Karpas-422 (cell line): ENCODE measurements around the gene EBP. TPM values are rescaled to one million over a fixed set of nuclear protein-coding genes. Genes with fewer than 3 reads are reported as not detected.
"Not testable (repeated sequence)": the region's sequence is repeated elsewhere in the genome, so short reads cannot be mapped to it uniquely, and the experiment has no call there.

Experiments
- DNase-seq: peaks from one replicate; pipeline ENCODE4 v3.0.0-alpha.2; 2015
- H2AFZ ChIP-seq: fragments of 200-600 bp; sonication (generic); 2 replicates; pipeline ENCODE4 v1.6.1; 2014; ENCODE audit warnings: antibody characterized with exemption, low read length, mixed read lengths
- H3K27ac ChIP-seq: fragments of 200-600 bp; sonication (generic); 2 replicates; pipeline ENCODE4 v1.5.1; 2014; ENCODE audit warnings: mild to moderate bottlenecking, low read length, moderate library complexity
- H3K27me3 ChIP-seq: fragments of 200-600 bp; sonication (generic); 2 replicates; pipeline ENCODE4 v1.6.1; 2014; ENCODE audit warnings: low read length, mixed read lengths
- H3K36me3 ChIP-seq: fragments of 200-600 bp; sonication (generic); 2 replicates; pipeline ENCODE4 v1.6.1; 2014; ENCODE audit warnings: low read length, mixed read lengths; ENCODE audit not compliant: insufficient read depth
- H3K4me1 ChIP-seq: fragments of 200-600 bp; sonication (generic); 2 replicates; pipeline ENCODE4 v1.6.1; 2014; ENCODE audit warnings: mild to moderate bottlenecking, low read length, mixed read lengths
- H3K4me2 ChIP-seq: fragments of 200-600 bp; sonication (generic); 2 replicates; pipeline ENCODE4 v1.6.1; 2014; ENCODE audit warnings: low read length, low read depth, mild to moderate bottlenecking; ENCODE audit not compliant: poor library complexity, severe bottlenecking
- H3K4me3 ChIP-seq: fragments of 200-600 bp; sonication (generic); 2 replicates; pipeline ENCODE4 v1.5.1; 2014; ENCODE audit warnings: mild to moderate bottlenecking, antibody characterized with exemption, low read length, mixed read lengths
- H3K79me2 ChIP-seq: fragments of 200-600 bp; sonication (generic); 2 replicates; pipeline ENCODE4 v1.6.1; 2014; ENCODE audit warnings: mild to moderate bottlenecking, low read length, mixed read lengths
- H3K9ac ChIP-seq: fragments of 200-600 bp; sonication (generic); 2 replicates; pipeline ENCODE4 v1.6.0; 2014; ENCODE audit warnings: low read length
- H3K9me2 ChIP-seq: fragments of 200-600 bp; sonication (generic), shearing (Covaris generic); replicated peaks from 2 replicates; pipeline ENCODE4 v1.6.0; 2014; ENCODE audit warnings: mild to moderate bottlenecking, low read length, moderate library complexity; ENCODE audit not compliant: insufficient read depth
- H3K9me3 ChIP-seq: fragments of 300-700, 200-600 bp; sonication (generic); 2 replicates; pipeline ENCODE4 v1.6.1; 2014; ENCODE audit warnings: low read length, mixed read lengths
- H4K20me1 ChIP-seq: fragments of 200-600 bp; sonication (generic); 2 replicates; pipeline ENCODE4 v1.6.1; 2014; ENCODE audit warnings: mild to moderate bottlenecking, antibody characterized with exemption, low read length, low read depth; ENCODE audit not compliant: insufficient read depth
- total RNA-seq: library from RNA; depleted of rRNA; stranded (reverse); fragments of >200 nt; shearing (Covaris generic); gene quantifications from 2 replicates; pipeline ENCODE4 v1.2.3, GENCODE V29; 2014; ENCODE audit warnings: low replicate concordance

The EBP gene
- total RNA-seq, 1 experiment from 2014 or later, result 50.2 TPM

DNA sequence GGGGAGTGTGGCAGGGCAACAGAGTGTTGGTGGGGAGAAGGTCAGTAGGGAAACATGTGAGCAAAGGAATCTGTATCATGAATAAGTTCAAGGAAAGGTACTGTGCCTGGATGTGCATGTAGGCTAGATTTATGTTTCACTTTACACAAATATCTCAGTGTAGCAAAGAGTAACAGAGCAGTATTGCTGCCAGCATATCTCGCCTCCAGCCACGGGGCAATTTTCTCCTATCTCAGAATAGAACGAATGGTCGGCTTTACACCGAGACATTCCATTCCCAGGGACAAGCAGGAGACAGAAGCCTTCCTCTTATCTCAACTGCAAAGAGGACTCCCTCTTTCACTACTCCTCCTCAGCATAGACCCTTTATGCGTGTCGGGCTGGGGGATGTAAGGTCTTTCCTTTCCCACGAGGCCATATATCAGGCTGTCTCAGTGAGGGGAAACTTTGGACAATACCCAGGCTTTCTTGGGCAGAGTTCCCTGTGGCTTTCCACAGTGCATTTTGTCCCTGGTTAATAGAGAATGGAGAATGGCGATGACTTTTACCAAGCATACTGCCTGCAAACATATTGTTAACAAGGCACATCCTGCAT is 34.2 kb downstream of the EBP start:
- H3K79me2 ChIP-seq, H3K9me2 ChIP-seq, H3K9me3 ChIP-seq, H3K9ac ChIP-seq, H3K4me2 ChIP-seq, H3K27ac ChIP-seq, H3K36me3 ChIP-seq, H2AFZ ChIP-seq, H4K20me1 ChIP-seq, H3K4me1 ChIP-seq, H3K27me3 ChIP-seq, DNase-seq, H3K4me3 ChIP-seq: not testable (repeated sequence)

- H3K9me3 ChIP-seq, result no peaks in the 10 kb centered on the region
- H3K4me3 ChIP-seq, result no peak overlapping the region
- H3K36me3 ChIP-seq, result no peaks in the 10 kb centered on the region
- no peak overlapping the region for H2AFZ ChIP-seq
- no peaks in the 10 kb centered on the region for H3K27me3 ChIP-seq
- no peak overlapping the region for H3K9ac ChIP-seq
- H4K20me1 ChIP-seq, result no peaks in the 10 kb centered on the region
- H3K4me2 ChIP-seq, result no peak overlapping the region
- H3K4me1 ChIP-seq, result no peaks in the 10 kb centered on the region
- DNase-seq, result no peak
- no peaks in the 10 kb centered on the region for H3K79me2 ChIP-seq
- no peaks in the 10 kb centered on the region for H3K9me2 ChIP-seq
- no peak overlapping the region for H3K27ac ChIP-seq
Observed at GRCh38 chrX:48558271-48558670, 36.7 kb downstream of the EBP start.

DNA sequence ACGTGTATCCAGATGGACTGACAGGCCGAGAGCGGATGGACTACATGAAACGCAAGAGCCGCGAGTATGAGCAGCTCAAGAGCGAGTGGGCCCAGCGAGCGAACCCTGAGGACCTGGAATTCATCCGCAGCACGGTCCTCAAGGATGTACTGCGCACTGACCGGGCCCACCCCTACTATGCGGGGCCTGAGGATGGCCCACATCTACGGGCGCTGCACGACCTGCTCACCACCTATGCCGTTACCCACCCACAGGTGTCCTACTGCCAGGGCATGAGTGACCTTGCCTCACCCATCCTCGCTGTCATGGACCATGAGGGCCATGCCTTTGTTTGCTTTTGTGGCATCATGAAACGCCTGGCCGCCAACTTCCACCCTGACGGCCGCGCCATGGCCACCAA is 38.0 kb downstream of the EBP start:
- Histone ChIP-seq H3K27me3 (no peaks in the 10 kb centered on the region), H3K79me2 (no peaks in the 10 kb centered on the region), H3K4me1 (no peaks in the 10 kb centered on the region), H3K4me2 (no peak overlapping the region), H3K9me3 (no peaks in the 10 kb centered on the region), H3K27ac (no peak overlapping the region), H3K4me3 (no peak overlapping the region), H4K20me1 (no peaks in the 10 kb centered on the region), H3K36me3 (no peaks in the 10 kb centered on the region), H3K9ac (no peak overlapping the region), H3K9me2 (no peaks in the 10 kb centered on the region), H2AFZ (no peak overlapping the region)
- DNase-seq, result no peak

DNA sequence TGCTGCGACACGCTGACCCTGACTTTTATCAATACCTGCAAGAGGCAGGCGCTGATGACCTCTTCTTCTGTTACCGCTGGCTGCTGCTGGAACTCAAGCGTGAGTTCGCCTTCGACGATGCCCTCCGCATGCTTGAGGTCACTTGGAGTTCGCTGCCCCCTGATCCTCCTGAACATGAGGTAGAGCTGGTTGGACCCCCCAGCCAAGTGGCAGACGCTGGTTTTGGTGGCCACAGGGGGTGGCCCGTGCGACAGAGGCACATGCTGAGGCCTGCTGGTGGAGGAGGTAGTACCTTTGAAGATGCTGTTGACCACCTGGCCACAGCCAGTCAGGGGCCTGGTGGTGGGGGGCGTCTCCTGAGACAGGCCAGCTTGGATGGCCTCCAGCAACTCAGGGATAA is 38.4 kb downstream of the EBP start:
- no peaks in the 10 kb centered on the region for H3K79me2 ChIP-seq
- no peak overlapping the region for H3K4me2 ChIP-seq
- H3K9ac ChIP-seq, result no peak overlapping the region
- no peaks in the 10 kb centered on the region for H3K9me2 ChIP-seq
- no peak overlapping the region for H3K4me3 ChIP-seq
- H3K36me3 ChIP-seq, result no peaks in the 10 kb centered on the region
- no peaks in the 10 kb centered on the region for H4K20me1 ChIP-seq
- H3K27ac ChIP-seq, result no peak overlapping the region
- no peak for DNase-seq
- no peak overlapping the region for H2AFZ ChIP-seq
- no peaks in the 10 kb centered on the region for H3K9me3 ChIP-seq
- no peaks in the 10 kb centered on the region for H3K4me1 ChIP-seq
- no peaks in the 10 kb centered on the region for H3K27me3 ChIP-seq

GRCh38 chrX:48560681-48561080 is 39.1 kb downstream of the EBP start:
- Histone ChIP-seq H3K4me3 (no peak overlapping the region), H3K9me2 (no peaks in the 10 kb centered on the region), H3K27ac (no peak overlapping the region), H3K9me3 (no peaks in the 10 kb centered on the region), H3K4me2 (no peak overlapping the region), H3K79me2 (no peaks in the 10 kb centered on the region), H4K20me1 (no peaks in the 10 kb centered on the region), H3K4me1 (no peaks in the 10 kb centered on the region), H3K9ac (no peak overlapping the region), H3K36me3 (no peaks in the 10 kb centered on the region), H2AFZ (no peak overlapping the region), H3K27me3 (no peaks in the 10 kb centered on the region)
- no peak for DNase-seq

DNA sequence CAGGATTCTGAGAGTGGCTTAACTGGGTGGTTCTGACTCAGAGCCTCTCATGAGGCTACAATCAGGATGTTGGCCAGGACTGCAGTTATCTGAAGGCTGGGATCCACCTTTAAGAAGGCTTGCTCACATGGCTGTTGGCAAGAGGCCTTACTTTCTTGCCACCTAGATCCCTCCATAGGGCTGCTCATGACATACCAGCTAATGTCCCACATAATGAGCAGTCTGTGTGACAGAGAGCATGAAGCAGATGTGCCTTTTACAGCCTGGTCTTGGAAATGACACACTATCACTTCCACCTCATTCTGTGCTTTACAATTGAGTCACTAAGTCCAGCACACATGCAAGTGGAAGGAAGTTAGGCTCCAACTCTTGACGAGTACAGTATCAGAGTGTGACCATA is 48.4 kb downstream of the EBP start:
- Histone ChIP-seq H3K79me2 (peaks cover 1% of the 10 kb centered on the region), H2AFZ (no peak overlapping the region; the same call in 1 of the 2 replicates), H3K9ac (no peak overlapping the region), H3K27me3 (no peaks in the 10 kb centered on the region), H3K9me2 (no peaks in the 10 kb centered on the region), H4K20me1 (no peaks in the 10 kb centered on the region), H3K9me3 (no peaks in the 10 kb centered on the region), H3K4me1 (peaks cover 13% of the 10 kb centered on the region), H3K4me3 (no peak overlapping the region), H3K27ac (no peak overlapping the region), H3K4me2 (no peak overlapping the region), H3K36me3 (peaks cover 1% of the 10 kb centered on the region)
- no peak for DNase-seq

DNA sequence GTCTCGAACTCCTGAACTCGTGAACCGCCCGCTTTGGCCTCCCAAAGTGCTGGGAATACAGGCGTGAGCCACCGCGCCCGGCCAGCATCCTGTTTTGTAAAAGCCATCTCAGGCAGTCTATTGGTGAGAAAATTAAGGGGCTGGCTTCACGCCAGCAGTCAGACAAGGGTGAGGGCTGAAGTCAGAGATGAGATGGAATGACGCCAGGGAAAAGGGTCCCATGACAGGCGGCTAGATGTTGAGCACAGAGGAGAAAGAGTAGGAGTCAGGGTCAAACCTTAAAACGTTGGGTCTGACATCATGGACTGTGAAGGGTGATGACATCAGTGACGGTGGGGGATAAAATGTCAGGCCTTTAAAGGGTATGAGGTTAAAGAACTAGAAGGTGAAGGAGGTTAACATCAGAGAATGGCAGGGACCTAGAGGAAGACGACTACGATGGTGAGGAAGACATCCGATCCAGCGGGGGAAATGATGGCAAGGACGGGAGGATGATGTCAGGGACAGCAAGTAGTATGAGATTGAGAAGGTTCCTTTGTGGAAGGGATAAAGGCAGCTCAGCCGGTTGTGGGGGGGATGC is 52.2 kb downstream of the EBP start:
- no peak for DNase-seq
- H2AFZ ChIP-seq, result no peak overlapping the region

DNA sequence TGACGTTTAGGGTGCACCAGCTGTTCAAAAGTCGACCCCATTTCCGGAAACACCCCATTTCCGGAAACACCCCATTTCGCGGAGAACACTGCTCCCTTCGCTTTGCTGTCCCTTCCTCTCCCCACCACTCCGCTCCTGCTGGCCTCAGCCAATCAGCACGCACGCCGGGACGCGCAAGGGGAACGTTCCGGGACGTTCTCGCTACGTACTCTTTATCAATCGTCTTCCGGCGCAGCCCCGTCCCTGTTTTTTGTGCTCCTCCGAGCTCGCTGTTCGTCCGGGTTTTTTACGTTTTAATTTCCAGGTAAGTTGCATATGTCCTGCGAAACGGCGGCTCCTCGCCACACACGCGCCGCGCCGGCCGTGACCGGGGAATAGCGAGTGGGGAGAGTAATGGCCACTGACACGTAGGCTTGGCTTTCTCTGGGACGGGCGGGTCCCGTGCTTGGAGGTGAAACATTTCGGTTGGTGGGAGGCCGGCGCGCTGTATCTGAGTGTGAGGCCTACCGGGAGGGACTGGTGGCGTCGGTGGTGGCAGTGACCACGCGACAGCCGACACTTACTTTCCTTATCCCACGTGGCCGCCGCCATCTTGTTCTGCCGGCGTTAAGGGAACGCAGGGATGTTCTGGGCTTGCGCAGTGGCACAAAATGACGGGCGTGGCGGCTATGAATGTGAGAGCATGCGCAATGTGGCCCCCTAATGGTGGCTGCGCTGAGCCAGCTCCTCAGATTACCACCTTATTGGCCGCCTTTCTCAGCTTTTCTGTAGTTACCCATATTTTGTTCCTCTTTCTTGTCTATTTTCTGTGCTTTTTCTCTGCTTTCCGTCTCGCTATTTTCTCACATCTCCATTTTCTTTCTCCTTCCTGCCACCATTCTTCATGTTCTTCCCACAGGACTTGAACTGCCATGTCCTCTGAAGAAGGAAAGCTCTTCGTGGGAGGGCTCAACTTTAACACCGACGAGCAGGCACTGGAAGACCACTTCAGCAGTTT is 53.0 kb downstream of the EBP start, which contains the start of gene RBM3:
RBM3 (plus strand) TSS at position 215 of the 997 bp plus-strand sequence; CDS start at position 912, 697 bp downstream.
- Histone ChIP-seq H3K4me1 (peaks cover 27% of the 10 kb centered on the region), H3K4me3 (peak within 1 kb of the TSS; percentile 72), H3K27ac (peak within 1 kb of the TSS; percentile 85), H3K79me2 (peaks cover 10% of the 10 kb centered on the region), H4K20me1 (0 out of 2 replicates have a peak, but pooled peaks cover 5% of the 10 kb centered on the region), H3K9me2 (no peaks in the 10 kb centered on the region), H3K9ac (peak within 1 kb of the TSS; percentile 90), H3K4me2 (peak within 1 kb of the TSS; percentile 83), H3K27me3 (no peaks in the 10 kb centered on the region), H2AFZ (no peak within 1 kb of the TSS), H3K9me3 (no peaks in the 10 kb centered on the region), H3K36me3 (peaks cover 28% of the 10 kb centered on the region)
- DNase-seq, result peak; percentile 97

More for the DNA sequence above, 52.2 kb downstream of the EBP start:
- H3K9ac ChIP-seq, result peak overlapping the region; percentile 44
- no peaks in the 10 kb centered on the region for H3K9me3 ChIP-seq
- H3K27me3 ChIP-seq, result no peaks in the 10 kb centered on the region
- H3K27ac ChIP-seq, result no peak overlapping the region
- H3K4me1 ChIP-seq, result peaks cover 27% of the 10 kb centered on the region
- peaks cover 28% of the 10 kb centered on the region for H3K36me3 ChIP-seq
- H3K4me2 ChIP-seq, result peak overlapping the region; percentile 52
- peak overlapping the region; percentile 59 for H3K4me3 ChIP-seq
- H4K20me1 ChIP-seq, result 0 out of 2 replicates have a peak, but pooled peaks cover 5% of the 10 kb centered on the region
- peaks cover 10% of the 10 kb centered on the region for H3K79me2 ChIP-seq
- no peaks in the 10 kb centered on the region for H3K9me2 ChIP-seq
